ENCODE measurements around the gene ZNF264.
"Not testable (repeated sequence)": the region's sequence is repeated elsewhere in the genome, so short reads cannot be mapped to it uniquely, and the experiment has no call there.

Gene ZNF264

DNA sequence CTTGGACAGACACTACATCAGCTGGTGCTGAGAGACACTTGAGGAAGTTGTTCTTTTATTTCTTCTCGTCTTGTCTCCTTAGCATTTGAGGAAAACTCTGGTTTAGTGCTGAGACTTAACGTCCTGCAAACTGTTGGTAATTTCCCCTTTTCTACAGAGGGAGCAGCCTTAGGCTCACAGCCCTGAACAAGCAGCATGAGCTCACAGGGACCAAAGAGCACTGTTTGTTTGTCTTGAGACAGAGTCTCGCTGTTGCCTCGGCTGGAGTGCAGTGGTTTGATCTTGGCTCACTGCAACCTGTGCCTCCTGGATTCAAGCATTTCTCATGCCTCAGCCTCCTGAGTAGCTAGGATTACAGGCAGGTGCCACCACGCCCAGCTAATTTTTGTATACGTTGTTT, 54.7 kb downstream of the ZNF264 start:
- no peak for DNase-seq

DNA sequence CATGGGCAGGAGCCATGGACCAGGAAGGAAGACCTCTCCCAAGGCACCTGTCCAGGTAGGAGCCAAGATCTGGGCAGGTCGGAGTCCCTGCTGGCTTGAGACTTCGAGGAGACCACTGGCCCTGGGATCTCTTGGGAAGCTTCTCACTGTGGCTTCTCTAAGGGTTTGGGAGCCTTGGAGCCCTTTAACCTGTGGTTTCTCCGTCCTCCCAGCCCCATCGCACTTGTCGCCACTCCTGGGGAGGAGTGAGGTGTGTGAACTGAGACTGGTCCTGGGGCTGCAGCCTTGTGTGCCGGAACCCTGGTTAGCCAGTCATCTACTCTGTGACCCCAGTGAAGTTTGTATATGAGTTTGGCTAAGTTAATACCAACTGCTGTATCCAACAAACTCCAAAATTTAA, 57.3 kb downstream of the ZNF264 start:
- no peak for DNase-seq

DNA sequence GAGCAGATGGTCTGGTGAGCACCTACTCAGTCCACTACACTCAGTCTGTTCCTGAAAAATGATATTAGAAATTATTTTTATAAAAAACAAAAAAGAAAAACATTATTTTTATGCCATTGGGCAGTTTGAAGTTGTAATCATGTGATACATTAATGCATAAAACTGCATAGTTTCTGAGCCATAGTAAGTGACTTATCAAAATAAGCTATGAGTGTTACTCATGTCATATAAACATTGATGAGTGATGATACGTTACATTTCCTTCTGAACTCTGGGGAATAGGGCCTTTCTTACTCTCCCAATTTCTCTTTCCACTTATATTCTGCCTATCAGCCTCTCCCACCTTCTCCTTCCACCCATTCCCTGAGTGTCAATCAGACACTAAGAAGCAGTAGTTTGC, 58.0 kb downstream of the ZNF264 start:
- DNase-seq = no peak

DNA sequence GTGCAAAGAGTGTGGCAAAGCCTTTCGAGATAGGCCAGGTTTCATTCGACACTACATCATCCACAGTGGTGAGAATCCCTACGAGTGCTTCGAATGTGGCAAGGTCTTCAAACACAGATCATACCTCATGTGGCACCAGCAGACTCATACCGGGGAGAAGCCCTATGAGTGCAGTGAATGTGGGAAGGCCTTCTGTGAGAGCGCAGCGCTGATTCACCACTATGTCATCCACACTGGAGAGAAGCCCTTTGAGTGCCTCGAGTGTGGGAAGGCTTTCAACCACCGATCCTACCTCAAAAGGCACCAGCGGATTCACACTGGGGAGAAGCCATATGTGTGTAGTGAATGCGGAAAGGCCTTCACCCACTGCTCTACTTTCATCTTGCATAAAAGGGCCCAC, 62.5 kb downstream of the ZNF264 start:
- not testable (repeated sequence) for DNase-seq

DNA sequence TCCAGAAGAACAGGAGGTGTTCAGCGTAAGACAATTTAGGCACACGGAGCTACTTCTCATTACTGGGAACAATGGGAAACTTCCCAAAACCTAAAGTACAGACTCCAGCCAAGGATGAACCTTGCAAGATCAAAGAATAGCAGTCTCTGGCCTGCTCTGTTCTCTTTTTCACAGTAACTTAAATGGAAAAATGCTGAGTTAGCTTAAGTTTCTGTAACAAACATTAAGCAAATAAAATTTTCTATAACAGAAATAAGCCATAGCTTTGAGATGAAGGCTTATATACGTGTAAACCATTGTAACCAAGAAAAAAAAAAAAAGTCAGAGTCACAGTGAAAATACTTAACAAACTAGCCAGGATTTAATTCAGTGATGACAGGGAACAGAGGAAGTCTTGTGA, 70.7 kb downstream of the ZNF264 start:
- no peak for DNase-seq

DNA sequence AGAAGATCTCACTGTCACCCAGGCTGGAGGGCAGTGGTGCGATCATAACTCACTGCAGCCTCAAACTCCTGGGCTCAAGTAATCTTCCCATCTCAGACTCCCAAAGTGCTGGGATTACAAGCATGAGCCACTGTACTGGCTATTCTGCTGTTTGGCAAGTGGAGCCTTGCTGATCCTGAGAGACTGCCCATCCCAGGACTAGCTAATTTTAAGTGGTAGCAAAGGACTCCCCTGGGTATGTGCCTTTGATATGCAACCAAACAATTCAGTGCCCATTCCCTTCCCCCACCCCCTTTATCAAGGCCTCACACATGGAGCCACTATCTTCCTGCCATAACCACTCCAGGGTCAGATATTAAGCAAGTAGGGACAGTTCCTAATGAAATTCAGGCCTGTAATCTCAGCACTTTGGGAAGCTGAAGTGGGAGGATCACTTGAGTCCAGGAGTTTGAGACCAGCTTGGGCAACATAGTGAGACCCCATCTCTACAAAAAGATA, 72.0 kb downstream of the ZNF264 start:
- no peak for DNase-seq

DNA sequence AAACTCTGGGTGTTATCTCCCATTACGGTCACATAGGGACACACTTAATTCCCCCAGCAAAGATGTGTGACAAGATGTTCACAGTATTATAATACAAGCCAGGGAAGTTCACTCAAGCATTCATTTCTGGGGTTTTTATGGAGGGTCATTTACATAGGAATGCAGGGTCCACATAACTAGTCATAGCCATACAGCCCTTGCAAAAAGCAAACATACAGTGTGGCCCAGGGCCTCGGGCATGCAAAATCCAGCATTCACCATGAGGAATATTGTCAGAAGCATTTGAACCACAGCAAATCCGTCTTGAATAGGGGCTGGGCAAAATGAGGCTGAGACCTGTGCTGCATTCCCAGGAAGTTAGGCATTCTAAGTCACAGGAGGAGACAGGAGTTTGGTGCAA, 76.0 kb downstream of the ZNF264 start:
- no peak for DNase-seq

DNA sequence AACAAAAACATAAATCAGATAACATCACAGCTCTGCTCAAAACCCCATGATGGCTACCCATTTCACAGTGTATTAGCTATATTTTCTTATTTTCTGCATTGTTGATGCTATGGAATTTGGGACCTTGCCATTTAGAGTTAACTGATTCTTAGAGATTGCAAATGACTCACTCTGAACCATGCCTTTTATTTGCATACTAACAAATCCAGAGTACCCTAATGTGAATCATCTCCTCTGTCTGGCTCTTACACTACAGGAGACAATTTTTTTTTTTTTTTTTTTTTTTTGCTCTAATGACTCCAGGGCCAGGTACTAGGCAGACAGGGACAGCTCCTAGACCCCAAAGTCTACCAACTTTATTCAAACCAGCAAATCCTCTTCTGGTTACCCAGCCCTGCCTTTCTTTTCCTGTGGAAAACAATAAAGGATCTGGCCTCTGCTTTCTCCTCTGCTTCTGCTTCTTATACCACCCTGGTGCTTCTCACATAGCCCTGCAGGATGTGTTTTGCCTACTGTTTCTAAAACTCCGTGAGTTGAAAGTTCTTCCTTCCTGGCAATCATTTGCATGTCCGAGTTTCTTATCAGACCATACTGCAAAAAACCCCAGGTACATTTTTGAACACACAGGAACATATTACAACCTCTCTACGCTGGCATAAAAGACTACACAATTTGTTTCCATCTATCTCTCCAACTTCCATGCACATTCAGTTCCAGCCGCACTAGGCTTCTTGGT, 78.4 kb downstream of the ZNF264 start:
- DNase-seq = no peak

DNA sequence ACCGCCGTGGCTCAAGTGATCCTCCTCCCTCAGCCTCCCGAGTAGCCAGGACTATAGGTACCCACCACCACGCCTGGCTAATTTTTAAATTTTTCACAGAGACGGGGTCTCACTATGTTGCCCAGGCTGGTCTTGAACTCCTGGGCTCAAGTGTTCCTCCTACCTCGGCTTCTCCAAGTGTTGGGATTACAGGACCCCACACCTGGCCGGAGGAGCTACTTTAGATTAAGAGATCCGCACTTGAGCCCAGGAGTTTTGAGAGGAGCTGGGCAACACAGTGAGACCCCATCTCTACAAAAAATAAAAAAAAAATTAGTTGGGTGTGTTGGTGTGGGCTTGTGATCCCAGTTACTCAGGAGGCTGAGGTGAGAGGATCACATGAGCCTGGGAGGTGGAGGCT, 80.0 kb downstream of the ZNF264 start:
- DNase-seq = no peak
